Body of pancreas (tissue), 4 donors: ENCODE data around the gene FOXP3.

Source experiments
- POLR2A ChIP-seq, 3 donors: fragments of 450-650 bp; IDR thresholded peaks; one replicate each; pipeline ENCODE4 v1.6.1; 2016; ENCODE audit warnings: antibody characterized with exemption in 3 of 3, mild to moderate bottlenecking in 2 of 3
- TF ChIP-seq, protein P1 (sequence below), 7 experiments: fragments of 450-650 bp in 4 of 7; fragments of 200-600 bp in 3 of 7; sonication (generic) in 3 of 7; IDR thresholded peaks; one replicate each; pipeline ENCODE4 v1.5.1; 2016 to 2019; ENCODE audit warnings: antibody characterized with exemption in 7 of 7

DNA sequence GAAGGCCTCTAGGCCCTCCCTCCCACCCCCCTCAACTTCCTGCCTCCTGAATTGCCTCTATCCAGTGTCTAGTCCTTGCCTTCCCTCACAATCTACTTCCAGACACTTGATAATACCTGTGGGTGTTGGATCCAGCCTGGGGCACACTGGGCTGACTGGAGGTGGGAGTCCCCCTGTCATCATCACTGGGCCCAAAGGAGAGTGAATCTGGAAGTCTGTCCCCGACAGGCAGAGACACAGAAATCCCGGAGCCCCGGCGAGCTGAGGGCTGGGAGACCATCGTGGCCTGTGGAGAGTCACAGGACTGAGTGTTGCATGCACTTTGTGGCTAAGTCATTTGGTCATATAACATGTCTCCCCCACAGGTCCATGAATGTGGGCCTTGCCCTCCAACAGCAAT lies 56.1 kb downstream of the FOXP3 start:
- TF ChIP-seq, protein P1, sequence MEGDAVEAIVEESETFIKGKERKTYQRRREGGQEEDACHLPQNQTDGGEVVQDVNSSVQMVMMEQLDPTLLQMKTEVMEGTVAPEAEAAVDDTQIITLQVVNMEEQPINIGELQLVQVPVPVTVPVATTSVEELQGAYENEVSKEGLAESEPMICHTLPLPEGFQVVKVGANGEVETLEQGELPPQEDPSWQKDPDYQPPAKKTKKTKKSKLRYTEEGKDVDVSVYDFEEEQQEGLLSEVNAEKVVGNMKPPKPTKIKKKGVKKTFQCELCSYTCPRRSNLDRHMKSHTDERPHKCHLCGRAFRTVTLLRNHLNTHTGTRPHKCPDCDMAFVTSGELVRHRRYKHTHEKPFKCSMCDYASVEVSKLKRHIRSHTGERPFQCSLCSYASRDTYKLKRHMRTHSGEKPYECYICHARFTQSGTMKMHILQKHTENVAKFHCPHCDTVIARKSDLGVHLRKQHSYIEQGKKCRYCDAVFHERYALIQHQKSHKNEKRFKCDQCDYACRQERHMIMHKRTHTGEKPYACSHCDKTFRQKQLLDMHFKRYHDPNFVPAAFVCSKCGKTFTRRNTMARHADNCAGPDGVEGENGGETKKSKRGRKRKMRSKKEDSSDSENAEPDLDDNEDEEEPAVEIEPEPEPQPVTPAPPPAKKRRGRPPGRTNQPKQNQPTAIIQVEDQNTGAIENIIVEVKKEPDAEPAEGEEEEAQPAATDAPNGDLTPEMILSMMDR (IDR thresholded peaks at IDR 0.05): no peak
- no peak for TF ChIP-seq POLR2A (IDR thresholded peaks at IDR 0.05)
